Osteocyte (in vitro differentiated cells): ENCODE measurements around the gene EPB42. TPM values are rescaled to one million over a fixed set of nuclear protein-coding genes. Genes with fewer than 3 reads are reported as not detected.
"Not testable (repeated sequence)": the region's sequence is repeated elsewhere in the genome, so short reads cannot be mapped to it uniquely, and the experiment has no call there.

Experiments used
- DNase-seq: peaks from one replicate; pipeline ENCODE4 v3.0.0; 2021; ENCODE audit warnings: mixed read lengths; ENCODE audit not compliant: unreplicated experiment; ENCODE audit errors: extremely low spot score
- H3K27ac Mint-ChIP-seq: one replicate; pipeline ENCODE4 v1.8.0; 2021; ENCODE audit warnings: mild to moderate bottlenecking, mixed read lengths; ENCODE audit not compliant: unreplicated experiment
- H3K27me3 Mint-ChIP-seq: one replicate; pipeline ENCODE4 v1.8.0; 2021; ENCODE audit warnings: mixed read lengths; ENCODE audit not compliant: unreplicated experiment
- H3K36me3 Mint-ChIP-seq: one replicate; pipeline ENCODE4 v1.8.0; 2021; ENCODE audit warnings: mixed read lengths; ENCODE audit not compliant: unreplicated experiment
- H3K4me1 Mint-ChIP-seq: one replicate; pipeline ENCODE4 v1.8.0; 2021; ENCODE audit warnings: mixed read lengths; ENCODE audit not compliant: unreplicated experiment
- H3K4me3 Mint-ChIP-seq: one replicate; pipeline ENCODE4 v1.8.0; 2021; ENCODE audit warnings: mild to moderate bottlenecking, moderate library complexity, mixed read lengths; ENCODE audit not compliant: unreplicated experiment
- H3K9me3 Mint-ChIP-seq: one replicate; pipeline ENCODE4 v1.8.0; 2021; ENCODE audit warnings: mixed read lengths; ENCODE audit not compliant: unreplicated experiment
- CTCF ChIP-seq: fragments of 200-600 bp; sonication (generic); IDR thresholded peaks from 2 replicates; pipeline ENCODE4 v1.5.0; 2021; ENCODE audit warnings: antibody characterized with exemption, mild to moderate bottlenecking, moderate library complexity
- total RNA-seq: library from RNA; stranded (reverse); gene quantifications from 2 replicates; pipeline ENCODE4 v1.2.1, GENCODE V29; 2021

The EPB42 gene
- total RNA-seq, 1 donor from 2014 or later: not detected

- Mint-ChIP-seq H3K27ac (no peak overlapping the region), H3K4me1 (peaks cover 2% of the 10 kb centered on the region), H3K27me3 (peaks cover 10% of the 10 kb centered on the region), H3K36me3 (peaks cover 19% of the 10 kb centered on the region), H3K4me3 (no peak overlapping the region), H3K9me3 (peaks cover 5% of the 10 kb centered on the region)
- no peak for DNase-seq
- TF ChIP-seq CTCF: no peak
Observed at GRCh38 chr15:43199945-43200488, 20.8 kb downstream of the EPB42 start.

GRCh38 chr15:43198992-43199391 lies 21.8 kb downstream of the EPB42 start:
- Mint-ChIP-seq H3K9me3 (peaks cover 5% of the 10 kb centered on the region), H3K4me3 (no peak overlapping the region), H3K27ac (no peak overlapping the region), H3K27me3 (peaks cover 2% of the 10 kb centered on the region), H3K4me1 (no peaks in the 10 kb centered on the region), H3K36me3 (peaks cover 25% of the 10 kb centered on the region)
- no peak for TF ChIP-seq CTCF
- no peak for DNase-seq

GRCh38 chr15:43198556-43198955 lies 22.3 kb downstream of the EPB42 start:
- not testable (repeated sequence) for DNase-seq, H3K27ac Mint-ChIP-seq, H3K9me3 Mint-ChIP-seq, H3K4me3 Mint-ChIP-seq, H3K27me3 Mint-ChIP-seq, H3K4me1 Mint-ChIP-seq
- H3K36me3 Mint-ChIP-seq: peaks cover 25% of the 10 kb centered on the region

- not testable (repeated sequence) for H3K27me3 Mint-ChIP-seq, H3K4me3 Mint-ChIP-seq, H3K27ac Mint-ChIP-seq, DNase-seq, H3K4me1 Mint-ChIP-seq, H3K9me3 Mint-ChIP-seq
- peaks cover 31% of the 10 kb centered on the region for H3K36me3 Mint-ChIP-seq
Observed at GRCh38 chr15:43197773-43198172, 23.0 kb downstream of the EPB42 start.

- no peak overlapping the region for H3K27ac Mint-ChIP-seq
- no peak for DNase-seq
- H3K9me3 Mint-ChIP-seq: peaks cover 5% of the 10 kb centered on the region
- no peak for TF ChIP-seq CTCF
- no peak overlapping the region for H3K4me3 Mint-ChIP-seq
- no peaks in the 10 kb centered on the region for H3K27me3 Mint-ChIP-seq
- peaks cover 34% of the 10 kb centered on the region for H3K36me3 Mint-ChIP-seq
- H3K4me1 Mint-ChIP-seq: no peaks in the 10 kb centered on the region
Observed at GRCh38 chr15:43196760-43197548, 23.9 kb downstream of the EPB42 start.

- no peak for TF ChIP-seq CTCF
- Mint-ChIP-seq H3K4me1 (no peaks in the 10 kb centered on the region), H3K27ac (no peak overlapping the region), H3K36me3 (peaks cover 45% of the 10 kb centered on the region), H3K27me3 (no peaks in the 10 kb centered on the region), H3K9me3 (peaks cover 5% of the 10 kb centered on the region), H3K4me3 (no peak overlapping the region)
- DNase-seq: no peak
Observed at GRCh38 chr15:43194795-43195194, 26.0 kb downstream of the EPB42 start.
